HG03196 (cell line): ENCODE results near the gene DENND2A.
"Not testable (repeated sequence)": the region's sequence is repeated elsewhere in the genome, so short reads cannot be mapped to it uniquely, and the experiment has no call there.

Experiments
- ATAC-seq: cut with Tn5 transposase; IDR thresholded peaks from one replicate; pipeline ENCODE4 v1.9.1; 2021; ENCODE audit not compliant: unreplicated experiment

The DENND2A gene

DNA sequence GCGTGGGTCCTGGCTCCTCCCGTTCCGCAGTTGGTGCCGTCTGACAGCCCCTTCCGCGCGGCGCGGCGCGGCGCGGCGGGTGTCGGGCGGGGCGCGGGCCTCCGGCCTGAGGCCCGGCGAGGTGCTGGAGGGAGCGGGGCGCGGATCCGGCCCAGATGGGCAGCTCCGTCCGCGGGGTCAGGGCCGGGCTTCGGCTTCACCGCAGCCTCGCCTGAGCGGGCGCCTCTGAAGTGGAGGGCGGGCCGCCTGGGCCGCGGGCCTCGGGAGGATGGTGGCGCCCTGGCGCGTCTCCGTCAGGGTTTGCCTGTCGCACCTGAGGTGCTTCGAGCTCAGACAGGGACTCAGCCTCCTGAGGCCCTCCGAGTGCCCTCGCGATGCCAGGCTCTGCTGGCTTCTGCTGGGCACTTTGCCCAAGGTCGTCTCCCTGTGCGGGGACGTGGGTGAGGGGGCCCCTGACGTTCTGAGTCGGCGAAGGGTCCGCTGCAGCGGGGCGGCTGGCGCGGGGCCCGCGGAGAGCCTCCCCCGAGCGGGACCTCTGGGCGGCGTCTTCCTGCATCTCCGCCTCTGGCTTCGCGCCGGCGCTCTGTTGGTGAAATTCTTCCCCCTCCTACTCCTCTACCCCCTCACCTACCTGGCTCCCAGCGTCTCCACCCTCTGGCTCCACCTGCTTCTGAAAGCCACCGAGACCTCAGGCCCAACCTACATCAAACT lies 32.6 kb upstream of the DENND2A start:
- ATAC-seq, result peak; percentile 39

DNA sequence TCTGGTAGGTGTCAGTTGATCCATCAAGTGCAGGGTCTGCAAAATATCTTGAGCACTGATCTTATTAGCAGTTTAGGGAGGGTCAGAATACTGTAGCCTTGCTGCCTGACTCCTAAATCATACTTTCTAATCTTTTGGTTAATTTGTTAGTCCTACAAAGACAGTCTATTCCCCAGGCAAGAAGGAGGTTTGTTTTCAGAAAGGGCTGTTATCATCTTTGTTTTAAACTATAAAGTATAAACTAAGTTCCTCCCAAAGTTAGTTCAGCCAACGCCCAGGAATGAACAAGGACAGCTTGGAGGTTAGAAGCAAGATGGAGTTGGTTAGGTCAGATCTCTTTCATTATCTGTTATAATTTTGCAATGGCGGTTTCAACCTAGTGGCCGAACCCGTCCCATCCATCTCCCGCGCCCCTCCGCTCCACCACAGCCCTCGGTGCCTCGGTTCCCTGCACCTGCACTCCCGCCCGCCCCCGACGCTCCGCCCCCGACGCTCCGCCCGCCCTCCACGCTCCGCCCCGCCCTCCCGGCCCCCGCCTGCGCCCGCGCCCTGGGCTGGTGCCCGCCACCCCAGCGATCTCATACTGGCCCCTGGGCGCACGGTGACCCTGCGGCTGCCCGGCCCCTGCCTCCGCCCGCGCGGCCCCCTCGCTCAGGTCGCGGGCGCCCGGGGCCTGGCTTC lies 31.9 kb upstream of the DENND2A start, which contains the start of gene ADCK2:
ADCK2 (plus strand) TSS at position 564 of the 681 bp plus-strand sequence. CDS start 386 bp downstream, outside the sequence.
- peak; percentile 40 for ATAC-seq

DNA sequence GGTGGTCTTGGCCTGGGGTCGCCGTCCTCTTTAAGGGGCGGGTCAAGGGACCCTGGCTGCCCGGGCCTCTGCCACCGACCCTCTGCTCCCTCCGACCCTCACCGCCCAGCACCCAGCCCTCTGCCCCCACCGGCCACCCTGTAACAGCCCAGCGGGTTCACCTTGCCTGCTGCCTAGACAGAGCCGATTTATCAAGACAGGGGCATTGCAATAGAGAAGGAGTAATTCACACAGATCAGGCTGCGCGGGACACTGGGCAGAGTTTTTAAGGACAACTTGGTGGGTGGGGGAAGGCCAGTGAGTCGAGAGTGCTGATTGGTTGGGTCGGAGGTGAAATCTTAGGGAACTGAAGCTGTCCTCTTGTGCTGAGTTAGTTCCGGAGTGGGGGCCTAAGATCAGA lies 31.4 kb upstream of the DENND2A start:
- no peak for ATAC-seq

DNA sequence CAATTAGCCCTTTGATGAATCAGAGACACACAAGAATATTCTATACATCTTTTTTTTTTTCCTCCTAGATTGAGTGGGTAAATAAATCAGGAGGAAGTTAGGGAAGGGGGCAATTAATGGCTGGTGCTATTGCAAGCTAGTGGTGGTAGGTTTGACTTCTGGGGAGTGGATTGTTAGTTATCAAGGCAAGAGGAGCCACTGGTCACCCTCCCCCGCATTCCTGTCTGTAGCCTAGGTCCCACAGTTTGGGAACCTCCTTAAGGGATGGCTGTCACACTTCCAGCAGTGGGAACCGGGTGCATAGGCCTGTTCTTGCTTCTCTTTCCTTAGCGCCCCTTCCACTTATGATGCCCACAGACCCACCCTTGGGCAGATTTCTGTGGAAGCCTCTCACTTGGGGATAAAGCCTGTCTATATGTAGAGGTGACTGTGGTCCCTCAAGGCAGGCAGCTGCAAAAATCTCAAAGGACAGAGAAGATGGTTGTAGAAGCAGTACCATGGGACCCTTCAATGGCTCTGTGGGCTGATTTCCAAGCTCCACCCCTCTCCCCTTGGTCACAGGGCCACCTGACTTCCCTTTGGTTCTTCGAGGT lies 29.8 kb upstream of the DENND2A start:
- no peak for ATAC-seq

DNA sequence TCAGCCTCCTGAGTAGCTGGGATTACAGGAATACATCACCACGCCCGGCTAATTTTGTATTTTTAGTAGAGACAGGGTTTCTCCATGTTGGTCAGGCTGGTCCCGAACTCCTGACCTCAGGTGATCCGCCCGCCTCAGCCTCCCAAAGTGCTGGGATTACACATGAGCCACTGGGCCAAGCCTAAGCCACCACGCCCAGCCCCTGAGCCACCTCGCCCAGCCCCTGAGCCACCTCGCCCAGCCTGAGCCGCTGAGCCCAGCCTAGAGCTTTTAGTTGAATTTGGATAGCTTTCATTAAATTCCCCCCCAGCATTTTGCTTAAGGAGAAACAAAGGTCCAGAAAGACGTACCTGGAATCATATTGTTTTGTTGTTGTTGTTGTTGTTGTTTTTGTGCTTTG lies 29.2 kb upstream of the DENND2A start:
- ATAC-seq, result not testable (repeated sequence)

DNA sequence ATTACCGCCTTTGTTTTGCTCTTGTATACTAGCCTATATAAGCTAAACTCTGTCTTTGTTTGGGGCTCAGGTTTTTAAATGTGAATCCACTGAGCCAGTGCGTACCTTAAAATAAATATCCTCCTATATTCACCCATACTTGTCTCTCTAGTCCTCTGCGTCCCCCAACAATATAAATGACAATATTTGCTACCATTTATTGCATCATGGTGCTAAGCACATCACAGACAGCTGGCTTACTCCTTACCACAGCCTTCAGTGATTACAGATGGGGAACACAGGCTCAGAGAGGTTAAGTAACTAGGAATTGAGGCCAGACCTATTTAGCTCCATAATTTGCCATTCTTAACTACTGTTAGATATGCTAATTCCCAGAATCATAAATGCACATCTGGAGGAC lies 28.7 kb upstream of the DENND2A start:
- ATAC-seq, result no peak

DNA sequence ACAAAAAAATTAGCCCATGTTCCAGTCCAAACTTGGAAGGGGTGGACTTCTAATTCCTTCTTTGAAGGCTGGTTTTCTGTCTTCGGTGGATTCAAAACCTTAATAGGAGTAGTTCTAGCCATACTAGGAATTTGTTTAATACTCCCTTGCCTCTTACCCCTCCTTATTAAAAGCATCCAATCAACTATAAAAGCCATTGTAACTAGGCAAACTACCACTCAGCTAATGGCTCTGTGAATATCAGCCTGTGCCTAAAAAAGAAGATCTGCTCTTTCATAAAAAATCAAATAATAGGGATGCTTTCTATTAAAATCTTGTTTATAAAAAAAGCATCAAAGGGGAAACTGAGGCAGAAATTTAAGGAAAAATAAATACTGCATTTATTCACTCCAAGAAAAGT lies 28.0 kb upstream of the DENND2A start:
- ATAC-seq, result no peak

DNA sequence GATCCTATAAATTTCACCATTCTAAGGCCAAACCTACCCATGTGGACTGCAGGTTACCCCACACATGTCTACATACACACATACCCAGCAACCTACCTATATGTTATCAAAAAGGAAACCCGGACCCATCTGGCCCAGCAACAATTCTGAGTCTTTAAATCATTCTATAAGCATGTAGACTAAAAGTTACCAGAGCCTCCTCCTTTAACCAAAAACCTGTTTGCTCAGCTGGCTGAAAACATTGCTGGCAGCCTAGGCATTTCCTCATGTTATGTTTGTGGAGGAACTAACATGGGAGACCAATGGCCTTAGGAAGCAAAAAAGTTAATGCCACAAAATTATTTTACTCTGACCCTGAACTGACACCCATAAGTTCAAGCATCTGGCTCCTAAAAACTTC lies 26.9 kb upstream of the DENND2A start:
- ATAC-seq, result no peak

DNA sequence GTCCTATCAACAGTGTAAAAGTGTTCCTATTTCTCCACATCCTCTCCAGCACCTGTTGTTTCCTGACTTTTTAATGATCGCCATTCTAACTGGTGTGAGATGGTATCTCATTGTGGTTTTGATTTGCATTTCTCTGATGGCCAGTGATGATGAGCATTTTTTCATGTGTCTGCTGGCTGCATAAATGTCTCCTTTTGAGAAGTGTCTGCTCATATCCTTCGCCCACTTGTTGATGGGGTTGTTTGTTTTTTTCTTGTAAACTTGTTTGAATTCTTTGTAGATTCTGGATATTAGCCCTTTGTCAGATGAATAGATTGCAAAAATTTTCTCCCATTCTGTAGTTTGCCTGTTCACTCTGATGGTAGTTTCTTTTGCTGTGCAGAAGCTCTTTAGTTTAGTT lies 22.3 kb upstream of the DENND2A start:
- not testable (repeated sequence) for ATAC-seq

DNA sequence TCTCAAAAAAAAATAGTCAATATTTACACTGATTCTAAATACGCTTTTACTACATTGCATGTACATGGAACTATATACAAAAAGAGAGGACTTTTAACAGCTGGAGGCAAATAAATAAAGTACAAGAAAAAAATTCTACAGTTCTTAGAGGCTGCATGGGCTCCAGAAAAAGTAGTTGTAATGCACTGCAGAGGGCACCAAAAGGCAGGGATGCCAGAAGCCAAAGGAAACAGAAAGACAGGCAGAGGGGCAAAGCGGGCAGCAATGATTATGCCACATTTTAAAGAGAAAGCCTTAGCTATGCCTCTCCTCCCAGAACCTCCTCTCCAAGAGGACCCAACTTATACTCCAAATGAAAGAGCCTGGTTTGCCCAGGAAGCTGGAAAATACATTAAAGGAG lies 20.5 kb upstream of the DENND2A start:
- ATAC-seq, result no peak

DNA sequence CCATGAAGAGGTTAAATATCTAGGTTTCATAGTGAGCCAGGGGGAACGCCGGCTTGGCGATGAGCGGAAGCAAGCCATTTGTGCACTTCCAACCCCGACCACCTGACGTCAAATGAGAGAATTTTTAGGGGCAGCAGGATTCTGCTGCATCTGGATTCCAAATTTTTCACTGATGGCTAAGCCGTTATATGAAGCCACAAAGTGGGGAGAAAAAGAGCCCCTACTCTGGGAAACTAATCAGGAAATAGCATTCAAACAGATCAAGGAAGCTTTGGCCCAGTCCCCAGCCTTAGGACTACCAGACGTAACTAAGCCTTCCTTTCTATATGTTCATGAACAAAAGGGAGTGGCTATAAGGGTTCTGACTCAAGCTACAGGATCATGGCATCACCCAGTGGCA lies 19.2 kb upstream of the DENND2A start:
- no peak for ATAC-seq

DNA sequence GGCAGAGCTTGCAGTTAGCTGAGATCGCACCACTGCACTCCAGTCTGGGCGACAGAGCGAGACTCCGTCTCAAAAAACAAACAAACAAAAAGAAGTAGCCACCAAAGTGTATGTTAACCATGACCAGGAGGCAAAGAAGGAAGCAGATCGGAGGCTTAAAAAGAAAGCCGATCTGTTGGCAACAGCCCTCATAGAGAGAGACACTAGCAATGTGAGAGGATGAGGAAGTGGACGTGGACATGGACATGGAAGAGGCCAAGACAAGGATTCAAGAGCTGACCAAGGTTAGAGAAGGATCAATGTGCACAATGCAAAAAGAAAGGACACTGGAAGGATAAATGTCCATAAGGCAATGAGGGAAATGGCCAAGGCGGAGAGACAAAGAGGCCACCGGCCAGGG lies 17.3 kb upstream of the DENND2A start:
- ATAC-seq, result no peak

DNA sequence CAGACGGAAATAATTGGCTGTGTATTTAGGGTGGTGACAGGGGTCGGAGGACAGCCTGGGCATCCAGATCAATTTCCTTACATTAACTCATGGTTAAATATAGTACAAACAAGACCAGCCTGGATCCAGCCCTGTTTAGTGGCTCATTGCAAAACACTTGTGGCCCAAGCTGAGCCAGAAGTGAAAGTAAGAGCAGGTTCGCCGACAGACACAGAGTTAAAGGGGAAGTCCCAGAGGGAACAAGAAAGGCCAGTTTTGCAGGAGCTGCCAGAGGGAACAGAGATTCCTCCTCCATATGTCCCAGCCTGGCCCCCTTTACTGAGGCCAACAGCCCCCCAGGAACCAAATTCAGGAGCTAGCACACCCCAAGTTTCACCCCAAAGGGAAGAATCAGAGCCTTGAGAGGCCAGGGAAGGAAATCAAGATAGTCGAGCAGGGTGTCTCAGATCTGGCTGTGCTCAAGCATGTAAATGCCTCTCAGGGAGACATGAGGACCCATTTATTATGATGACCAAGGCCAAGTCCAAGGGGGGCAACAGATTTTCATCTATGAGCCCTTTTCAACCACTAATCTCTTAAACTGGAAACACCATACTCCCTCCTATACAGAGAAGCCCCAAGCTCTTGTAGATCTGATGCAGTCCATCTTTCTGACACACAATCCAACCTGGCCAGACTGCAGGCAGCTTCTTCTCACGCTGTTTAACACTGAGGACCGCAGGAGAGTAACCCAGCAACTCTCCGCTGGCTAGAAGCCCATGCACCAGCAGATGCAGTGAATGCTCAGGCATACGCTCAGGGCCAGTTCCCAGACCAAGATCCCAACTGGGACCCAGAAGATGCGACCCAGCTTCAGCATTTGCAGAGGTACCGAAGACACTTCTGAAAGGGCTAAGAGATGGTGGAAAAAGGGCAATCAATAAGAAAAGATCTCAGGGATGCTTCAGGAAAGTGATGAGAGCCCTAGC lies 16.2 kb upstream of the DENND2A start:
- peak; percentile 78 for ATAC-seq

DNA sequence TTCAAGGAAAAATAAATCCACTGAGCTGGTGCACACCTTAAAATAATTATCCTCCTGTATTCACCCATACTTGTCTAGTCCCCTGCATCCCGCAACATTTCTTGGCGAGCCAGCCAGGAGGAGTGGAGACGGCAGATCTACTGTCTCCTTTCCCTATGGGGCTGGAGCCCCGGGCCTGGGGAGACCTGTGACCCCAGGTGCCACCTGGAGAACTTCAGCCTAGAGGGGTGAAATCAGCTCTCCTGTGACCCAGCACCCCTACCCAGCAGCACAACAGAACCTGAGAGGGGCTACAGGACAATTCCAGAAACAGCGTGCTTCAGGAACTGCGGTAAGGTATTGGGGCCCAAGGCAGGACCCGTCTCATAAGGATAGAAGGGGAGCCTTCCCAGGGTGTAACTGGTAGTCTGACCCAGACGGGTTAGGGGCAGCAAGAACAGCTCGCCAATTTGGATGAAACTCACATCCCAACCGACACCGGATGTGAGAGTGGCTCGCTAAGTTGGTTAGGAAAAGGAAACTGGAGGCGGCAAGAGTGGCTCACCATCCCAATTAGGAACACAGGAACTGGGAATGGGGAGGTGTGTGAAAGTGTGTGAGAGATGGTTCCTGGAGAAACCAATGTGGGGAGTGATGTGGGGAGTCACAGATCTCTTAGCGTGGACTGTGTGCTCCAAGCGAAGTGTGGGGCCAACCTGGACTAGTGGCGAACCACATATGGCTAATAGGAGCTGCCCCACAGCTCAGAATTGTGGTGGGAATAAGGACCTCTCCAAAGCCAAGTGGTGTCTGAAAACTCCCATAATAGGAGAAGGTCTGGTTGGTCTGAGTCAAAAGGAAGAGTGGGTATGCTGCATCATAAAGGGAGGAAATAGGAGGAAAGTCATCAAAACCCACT lies 15.1 kb upstream of the DENND2A start:
- no peak for ATAC-seq

DNA sequence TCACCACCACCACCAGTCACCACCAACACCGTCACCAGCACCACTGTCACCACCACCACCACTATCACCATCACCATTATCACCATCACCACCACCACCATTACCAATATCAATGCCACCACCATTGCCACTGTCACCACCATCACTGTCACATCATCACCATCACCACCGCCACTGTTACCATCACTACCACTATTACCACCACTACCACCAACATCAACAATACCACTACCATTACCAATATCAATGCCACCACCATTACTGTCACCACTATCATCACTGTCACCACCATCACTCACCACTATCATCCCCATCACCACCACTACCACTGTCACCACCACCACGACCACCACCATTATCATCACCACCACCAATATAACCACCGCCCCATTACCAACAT lies 14.0 kb upstream of the DENND2A start:
- ATAC-seq, result no peak

DNA sequence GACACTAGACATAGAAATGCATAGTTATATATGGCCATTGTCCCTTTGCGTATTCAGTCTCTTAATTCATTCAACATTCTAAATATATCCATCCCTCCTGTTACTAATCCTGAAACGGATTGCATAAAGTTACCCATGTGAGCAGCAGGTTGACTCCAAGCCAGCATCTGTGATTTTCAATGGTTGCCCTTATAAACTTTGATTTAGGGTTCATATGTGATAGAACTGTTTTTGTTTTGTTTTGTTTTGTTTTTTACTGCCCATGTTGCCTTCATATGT lies 13.4 kb upstream of the DENND2A start:
- no peak for ATAC-seq

DNA sequence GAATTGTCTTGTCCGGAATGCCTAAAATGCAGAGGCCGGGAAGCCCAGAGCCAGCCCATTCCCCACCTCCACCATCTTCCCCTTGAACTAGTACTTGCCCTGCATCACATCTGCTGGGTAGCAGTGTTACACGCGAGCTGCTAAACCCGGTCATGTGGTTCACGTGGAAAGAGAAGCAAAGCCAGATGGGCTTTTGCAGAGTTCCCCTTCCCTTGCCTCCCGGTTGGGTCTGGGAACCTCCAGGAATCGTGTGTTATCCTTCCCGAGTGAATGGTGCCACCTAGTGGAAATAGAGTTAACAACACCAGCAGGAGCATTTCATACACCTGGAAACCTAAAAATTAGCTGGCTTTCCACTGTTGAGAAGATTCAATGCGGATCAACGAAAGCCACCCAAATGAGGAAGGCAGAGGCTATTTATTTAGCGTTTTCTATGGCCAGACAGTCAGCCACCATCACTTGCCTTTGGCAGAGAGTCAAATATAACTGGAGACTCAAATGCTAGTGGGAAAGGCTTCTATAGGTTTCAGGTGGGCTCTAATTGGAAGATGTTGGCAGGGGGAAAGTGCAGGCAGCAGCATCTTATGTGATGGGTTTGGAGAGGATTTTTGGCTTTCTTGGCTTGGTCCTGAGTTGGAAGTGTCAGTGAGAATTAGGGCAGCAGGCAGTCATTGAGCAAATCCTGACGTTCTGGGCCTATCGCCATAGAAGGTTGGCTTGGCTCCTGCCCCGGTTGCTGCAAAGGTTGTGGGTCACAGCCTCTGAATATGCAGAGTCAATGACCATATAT lies 12.9 kb upstream of the DENND2A start:
- no peak for ATAC-seq

DNA sequence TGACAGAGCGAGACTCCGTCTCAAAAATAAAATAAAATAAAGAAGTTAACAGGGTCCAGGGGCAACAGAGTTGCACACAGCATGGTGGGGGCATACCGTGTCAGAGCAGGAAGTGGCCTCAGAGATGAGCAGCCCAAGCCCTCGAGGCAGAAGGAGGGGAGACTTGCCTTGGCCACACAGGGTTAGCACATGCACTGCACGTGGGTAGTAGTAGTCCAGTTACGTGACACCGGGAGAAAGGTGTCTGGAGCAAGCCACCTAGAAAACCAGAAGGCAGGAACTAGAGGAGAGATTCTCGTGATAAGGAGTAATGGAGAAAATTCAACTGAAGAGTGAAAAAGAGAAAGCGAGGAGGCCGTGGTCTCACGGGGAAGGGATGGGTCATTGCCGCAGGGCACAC lies 9.8 kb upstream of the DENND2A start:
- ATAC-seq, result no peak

DNA sequence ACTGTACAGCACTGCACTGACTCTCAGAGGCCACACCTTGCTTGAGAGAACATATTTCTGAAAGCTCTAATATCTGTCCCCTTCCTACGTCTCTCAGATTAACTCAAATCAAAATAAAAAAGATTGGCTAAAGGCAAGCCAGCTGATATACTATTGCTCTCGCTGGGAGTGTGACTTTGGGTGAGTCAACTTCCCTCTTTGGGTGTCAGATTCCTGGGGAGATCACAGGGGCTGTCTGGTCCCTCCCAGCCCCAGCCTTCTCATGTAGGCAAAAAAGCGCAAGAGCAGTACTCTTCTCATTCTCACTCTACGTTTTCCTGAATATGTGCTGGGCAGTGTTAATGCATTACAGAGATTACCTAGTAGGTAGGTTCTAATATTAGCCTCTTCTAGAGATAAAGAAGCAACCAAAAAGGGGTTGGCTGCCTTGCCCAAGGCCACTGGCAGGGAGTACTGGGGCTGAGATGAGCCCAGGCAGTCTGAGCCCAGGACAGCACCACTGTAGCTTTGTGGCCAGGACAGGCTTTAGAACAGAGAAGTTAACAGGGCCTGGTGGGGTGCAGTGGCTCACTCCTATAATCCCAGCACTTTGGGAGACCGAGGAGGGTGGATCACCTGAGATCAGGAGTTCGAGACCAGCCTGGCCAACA lies 9.1 kb upstream of the DENND2A start:
- no peak for ATAC-seq
